GM19043 (cell line): ENCODE measurements around the gene LHFPL6.

Experiments used
- ATAC-seq: cut with Tn5 transposase; IDR thresholded peaks from one replicate; pipeline ENCODE4 v1.9.1; 2021; ENCODE audit warnings: low read depth; ENCODE audit not compliant: unreplicated experiment

LHFPL6 gene

DNA sequence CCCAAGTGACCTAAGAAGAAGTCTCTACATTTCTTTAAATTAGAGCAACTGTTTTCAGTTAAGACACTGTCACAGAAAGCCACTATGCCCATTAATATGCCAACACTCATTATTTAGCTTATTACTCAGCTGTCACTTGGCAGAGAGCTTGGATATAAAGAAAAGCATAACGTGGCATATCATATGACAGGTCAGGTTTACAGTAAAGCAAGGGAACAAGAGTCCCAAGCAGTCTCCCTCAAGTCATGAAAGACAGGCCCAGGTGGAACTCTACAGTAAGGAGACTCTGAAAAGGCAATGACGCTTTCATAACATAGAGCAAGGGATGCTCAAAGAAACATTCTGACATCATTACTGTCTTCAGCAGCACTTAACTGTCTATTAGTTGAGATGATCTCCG is 6.3 kb downstream of the LHFPL6 start:
- ATAC-seq, result no peak

DNA sequence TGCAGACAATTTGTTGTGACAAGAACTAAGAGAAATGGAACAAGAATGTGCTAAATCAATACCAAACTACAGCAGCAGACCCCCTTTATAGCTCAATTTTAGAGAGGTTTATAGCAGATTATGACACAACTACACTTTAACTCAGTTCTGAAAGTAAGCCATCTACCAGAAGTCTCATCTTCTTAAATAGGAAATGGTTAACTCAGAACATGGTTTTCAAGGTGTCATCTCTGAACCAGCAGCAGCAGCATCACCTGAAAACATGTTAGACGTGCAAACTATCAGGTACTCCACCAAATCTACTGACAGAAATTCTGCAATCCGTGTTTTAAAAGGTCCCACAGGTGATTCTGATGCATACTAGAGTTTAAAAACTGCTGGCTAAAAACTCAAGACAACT is 6.8 kb downstream of the LHFPL6 start:
- ATAC-seq, result no peak

DNA sequence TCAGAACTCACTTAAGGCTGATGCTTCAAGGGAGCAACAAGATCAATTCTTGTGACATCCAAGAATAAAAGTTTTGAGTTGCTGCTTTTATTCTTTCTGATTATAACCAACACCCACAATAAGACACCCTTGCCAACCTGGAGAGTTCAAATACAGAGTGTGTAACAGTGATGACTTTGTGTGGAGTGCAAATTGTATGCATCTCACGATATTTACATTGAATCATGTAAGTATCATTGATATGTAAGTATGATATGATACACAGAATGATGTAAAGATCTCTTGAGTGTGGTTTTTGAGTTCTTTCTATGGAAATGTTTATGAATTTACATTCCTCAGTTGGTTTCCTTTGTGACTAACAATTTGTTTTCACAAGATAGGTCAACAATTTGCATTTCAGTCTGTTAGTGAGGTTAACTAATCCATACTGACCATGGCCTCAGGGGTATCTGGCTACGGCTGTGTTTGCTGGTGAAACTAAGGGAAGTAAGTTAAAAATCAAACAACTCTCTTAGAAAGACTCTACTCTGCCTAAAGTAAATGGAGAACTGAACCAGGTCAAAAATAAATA is 12.4 kb downstream of the LHFPL6 start:
- ATAC-seq, result no peak

DNA sequence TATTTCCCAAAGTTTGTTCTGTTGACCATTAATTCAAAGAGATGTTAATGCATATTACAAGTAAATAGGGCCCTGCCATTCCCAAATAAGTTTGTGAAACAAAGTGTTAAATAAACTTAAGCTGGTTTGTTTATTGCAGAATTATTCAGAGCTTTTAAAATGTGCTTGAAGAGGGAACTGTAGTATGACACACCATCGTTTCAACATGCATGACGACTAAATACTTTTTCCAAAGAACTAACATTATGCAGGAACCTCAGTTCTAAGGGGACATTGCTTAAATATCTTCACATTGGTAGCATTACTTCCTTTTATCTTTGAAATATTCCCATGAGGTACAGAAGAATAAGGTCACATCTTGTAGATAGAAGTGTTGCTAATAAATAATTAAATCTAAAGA is 14.6 kb downstream of the LHFPL6 start:
- no peak for ATAC-seq

DNA sequence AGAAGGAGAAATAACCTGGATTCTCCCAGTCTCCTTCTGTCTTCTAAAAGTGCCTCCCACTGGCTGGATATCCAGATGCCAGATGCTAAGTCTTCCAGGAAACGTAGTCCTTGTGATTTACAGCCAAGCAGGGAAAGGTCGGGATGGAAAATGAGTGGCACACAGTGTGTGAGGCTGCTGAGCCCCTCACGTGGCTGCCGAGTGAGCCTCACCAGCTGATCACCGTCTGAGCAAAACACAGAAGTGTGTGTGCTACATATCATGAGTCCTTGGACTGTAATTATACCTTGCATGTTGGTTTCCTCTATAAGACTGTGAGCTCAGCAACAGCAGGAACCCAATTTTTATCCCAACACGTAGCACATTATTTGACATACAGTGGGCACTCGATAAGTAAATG is 15.1 kb downstream of the LHFPL6 start:
- no peak for ATAC-seq

DNA sequence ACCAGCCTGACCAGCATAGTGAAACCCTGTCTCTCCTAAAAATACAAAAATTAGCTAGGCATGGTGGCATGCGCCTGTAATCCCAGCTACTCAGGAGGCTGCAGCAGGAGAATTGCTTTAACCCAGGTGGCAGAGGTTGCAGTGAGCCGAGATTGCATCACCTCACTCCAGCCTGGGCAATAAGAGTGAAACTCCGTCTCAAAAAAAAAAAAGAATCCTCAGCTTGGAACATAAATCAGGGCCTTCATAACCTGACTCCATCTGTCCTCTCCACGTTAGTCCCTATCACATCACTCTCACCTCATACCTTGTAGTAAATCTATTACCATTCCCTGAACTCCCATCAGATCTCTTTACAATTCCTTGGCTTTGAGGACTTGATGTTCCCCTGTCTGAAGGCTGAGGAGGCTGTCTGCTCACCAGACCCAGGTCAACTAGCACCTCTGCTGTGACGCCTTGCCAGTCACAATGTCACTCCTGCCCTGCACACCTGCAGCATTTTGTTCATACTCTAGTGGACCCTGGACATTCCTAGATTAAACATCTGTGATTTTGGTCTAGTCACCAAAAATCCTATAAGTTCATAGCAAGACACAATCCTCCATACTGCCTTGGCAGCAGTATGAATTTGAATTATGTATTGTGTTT is 15.9 kb downstream of the LHFPL6 start:
- ATAC-seq, result no peak

DNA sequence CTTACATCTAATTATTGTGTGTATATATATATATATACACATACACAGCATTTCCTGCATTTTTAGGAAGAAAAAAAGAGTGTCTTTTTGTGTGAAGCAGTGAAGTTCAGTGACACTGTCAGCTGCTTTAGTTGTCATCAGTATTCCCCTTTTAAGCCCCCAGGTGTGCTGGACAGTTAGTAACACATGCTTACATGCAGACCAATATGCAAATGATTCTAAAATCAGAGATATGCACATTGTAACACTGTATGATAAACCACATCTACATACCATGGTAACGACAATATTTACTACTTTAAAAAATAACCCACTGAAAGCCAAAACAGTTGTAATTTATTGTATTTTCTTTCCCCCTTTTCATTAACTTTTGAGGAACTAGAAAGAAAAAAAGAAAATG is 16.8 kb downstream of the LHFPL6 start:
- no peak for ATAC-seq

DNA sequence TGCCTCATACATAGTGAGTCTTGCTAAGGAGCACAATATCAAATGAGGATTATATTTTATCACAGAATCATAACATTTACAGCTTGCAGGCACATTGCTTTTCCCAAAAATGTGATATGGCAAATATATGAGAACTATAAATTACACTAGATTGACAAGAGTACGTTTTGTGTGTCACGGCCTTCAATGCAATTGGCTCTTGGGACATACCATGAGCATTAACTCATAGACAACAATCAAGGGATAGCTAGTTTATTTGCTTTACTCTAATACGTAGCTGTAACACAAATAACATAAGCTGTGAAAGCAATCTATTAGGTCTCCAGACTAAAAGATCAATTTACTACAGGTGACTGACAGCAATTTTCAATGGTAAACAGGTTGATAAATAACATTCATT is 17.8 kb downstream of the LHFPL6 start:
- ATAC-seq, result no peak

DNA sequence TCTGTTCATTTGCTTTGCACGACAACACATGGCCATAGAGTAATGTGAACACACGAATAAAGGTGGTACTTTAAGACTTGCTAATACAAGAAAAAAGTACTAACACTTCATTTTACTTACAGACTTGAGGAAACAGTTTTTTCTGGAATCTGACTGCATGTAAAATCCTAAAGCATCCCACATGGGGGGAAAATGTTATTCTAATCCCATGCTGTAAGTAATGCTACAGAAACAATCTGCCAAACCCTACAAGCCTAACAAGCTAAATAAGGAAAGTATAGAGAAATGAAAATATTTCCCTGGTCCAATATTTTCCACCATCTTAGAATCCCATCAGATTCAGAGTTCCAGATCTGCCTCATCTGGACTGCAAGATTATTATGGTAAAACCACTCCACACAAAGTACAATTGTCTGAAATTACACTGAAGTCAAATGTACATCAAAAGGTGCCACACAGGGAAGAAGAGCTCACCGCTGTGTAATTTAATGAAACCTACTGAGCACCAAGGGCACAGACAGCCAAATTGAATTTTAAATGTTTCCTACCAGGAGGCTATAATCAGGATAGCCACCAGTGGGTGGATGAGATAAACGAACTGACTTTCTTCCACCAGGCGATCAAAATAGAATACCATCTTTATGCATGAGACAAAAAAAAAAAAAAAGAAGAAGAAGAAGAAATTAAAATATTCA is 22.0 kb downstream of the LHFPL6 start:
- no peak for ATAC-seq

DNA sequence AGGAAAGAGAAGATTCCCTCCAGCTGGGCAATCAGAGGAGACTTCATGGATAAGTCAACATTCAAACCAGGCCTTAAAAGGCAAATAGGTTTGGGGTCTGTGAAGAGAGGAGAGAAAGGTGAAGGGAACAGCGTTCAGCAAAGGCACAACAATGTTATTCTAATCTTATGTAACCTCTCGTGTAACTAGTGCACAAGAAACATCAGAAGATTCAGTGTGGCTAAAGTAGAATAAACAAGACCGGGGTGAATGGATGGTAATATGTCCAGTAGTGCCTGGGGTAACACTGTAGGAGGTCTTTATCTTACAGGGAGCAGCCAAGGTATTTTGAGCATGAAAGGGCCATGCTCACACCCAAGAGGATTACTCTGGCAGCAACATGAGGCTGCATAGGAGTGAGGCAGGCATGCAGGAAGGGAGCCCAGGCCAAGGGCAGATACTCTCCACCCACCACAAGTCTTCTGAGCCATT is 24.1 kb downstream of the LHFPL6 start:
- ATAC-seq, result no peak

DNA sequence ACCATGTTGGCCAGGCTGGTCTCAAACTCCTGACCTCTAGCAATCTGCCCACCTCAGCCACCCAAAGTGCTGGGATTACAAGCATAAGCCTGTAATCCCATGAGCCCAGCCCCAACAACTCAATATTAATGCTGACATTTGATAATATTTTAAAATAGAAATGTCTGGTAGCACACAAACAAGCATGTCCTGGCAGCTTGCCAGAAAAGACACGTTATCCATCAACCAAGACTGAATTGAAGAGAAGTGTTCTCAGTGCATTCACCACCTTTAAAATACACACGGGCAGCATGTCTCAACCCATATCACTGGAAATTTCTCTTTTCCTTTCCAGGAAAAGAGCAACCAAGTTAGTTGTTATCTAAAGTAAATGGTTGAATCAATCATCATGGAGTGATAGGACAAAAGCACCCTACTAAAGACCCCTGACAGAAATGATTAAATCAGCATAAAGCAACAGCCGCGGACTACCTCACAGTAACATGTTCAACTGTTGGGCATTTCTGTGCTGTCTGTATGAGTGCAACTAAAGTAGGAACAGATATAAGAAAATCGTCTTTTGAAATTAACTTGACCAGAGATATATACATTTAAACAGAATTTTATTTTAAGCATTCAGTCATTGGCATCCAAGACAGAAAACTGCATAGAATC is 25.0 kb downstream of the LHFPL6 start:
- no peak for ATAC-seq

DNA sequence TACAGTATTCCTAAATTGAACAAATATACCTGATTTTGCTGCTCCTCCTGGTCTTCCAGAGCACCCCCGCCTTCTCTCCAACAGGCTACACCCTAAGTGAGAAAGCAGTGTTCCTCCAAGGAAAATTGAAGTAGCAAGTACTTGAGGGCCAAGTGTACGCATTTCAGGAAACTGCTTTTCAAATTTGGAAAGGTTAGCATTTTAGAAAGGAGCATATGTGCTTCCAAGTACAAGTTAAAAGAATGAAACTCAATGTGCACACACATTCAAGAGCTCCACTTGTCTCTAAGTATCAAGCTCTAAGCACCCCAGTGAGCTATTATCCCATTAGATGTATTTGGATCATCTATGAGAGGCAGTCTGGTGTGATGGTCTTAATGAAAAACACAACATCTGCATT is 25.8 kb downstream of the LHFPL6 start:
- ATAC-seq, result no peak

DNA sequence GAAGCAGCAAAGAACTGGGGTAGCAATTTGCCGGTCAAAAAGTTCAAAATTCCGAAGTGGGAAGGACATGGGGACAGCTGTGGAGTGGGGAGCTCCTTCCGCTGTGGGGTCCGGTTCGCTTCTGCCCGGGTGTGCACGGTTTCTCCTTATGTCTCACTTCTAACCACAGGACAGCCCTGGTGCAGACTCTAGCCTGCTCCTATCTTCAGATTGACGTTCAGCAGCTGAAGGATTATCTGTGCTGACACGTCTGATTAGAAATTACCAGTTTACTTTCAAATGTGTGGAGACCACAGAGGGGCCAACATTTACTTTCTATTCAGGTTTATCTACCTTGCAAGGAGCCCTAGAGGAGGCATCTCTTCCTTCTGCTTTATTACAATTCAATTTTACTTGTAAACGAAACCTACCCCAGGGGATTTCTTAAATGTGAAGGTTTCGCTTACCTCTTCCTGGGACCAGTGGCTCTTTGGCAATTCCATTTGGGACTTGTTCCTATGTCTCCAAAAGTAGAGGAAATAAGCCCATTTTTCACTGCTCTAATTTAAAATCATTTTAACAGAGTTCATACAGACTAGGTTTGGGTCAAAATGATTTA is 27.3 kb downstream of the LHFPL6 start:
- ATAC-seq, result no peak

DNA sequence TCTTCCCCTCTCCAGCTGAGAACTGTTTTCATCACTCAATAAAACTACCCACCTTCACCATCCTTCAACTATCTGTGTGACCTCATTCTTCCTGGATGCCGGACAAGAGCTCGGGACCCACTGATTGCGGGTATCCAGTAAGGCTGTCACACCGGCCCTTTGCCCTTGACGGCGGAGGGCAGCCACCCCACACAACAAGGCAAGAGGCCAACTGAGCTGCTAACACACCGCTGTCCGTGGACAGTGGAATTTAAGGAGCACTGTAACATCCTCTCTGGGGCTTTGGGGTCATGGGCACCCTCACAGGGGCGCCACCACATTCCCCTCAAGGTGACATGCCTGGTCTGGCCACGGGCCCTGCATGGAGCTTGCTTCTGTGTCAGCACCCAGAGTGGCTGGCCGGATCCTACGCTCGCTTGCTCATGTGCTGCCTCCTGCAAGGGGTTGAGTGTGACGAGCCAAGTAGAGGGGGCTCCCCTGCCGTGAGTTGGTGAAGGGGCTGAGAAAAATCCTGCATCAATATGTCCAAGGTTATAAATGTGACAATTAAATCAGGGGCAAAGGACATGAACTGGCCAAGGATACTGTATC is 31.4 kb downstream of the LHFPL6 start:
- no peak for ATAC-seq

DNA sequence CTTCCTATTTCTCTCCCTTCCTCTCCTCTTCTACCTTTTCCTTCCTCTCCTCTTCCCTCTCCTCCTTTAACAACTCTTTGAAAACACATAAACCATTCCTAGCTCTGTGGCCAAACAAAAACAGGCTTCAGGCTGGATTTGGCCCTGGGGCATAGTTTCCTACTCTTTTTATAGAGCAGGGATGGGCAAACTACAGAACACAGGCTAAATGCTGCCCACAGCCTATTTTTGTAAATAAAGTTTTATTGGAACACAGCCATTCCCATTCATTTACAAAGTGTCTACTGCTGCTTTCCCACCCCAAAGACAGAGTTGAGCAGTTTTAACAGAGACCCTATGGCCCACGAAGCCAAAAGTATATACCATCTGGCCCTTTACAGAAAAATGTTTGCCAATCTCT is 35.4 kb downstream of the LHFPL6 start:
- no peak for ATAC-seq

DNA sequence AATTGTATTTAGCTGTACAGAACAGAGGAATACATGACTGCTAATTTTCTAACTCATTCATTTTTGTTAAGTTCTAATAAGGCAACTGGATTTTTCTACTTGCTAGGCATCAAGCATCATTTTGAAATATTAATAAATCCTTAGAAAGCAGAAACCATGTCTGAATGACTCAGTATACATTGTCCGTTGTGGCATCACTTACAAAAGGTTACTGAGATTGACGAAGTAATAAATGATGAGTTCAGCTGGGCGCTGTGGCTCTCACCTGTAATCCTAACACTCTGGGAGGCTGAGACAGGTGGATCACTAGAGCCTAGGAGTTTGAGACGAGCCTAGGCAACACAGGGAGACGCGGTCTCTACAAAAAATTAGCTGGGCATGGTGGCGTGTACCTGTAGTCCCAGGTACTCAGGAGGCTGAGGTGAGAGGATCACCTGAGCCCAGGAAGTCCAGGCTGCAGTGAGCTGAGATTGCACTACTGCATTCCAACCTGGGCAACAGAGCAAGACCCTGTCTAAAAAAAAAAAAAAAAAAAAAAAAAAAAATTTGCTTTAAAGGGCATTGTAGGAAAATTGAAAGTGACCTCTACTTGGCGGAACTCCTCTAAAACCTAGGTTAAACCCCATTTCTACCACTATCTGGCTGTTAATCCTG is 36.6 kb downstream of the LHFPL6 start:
- ATAC-seq, result no peak

DNA sequence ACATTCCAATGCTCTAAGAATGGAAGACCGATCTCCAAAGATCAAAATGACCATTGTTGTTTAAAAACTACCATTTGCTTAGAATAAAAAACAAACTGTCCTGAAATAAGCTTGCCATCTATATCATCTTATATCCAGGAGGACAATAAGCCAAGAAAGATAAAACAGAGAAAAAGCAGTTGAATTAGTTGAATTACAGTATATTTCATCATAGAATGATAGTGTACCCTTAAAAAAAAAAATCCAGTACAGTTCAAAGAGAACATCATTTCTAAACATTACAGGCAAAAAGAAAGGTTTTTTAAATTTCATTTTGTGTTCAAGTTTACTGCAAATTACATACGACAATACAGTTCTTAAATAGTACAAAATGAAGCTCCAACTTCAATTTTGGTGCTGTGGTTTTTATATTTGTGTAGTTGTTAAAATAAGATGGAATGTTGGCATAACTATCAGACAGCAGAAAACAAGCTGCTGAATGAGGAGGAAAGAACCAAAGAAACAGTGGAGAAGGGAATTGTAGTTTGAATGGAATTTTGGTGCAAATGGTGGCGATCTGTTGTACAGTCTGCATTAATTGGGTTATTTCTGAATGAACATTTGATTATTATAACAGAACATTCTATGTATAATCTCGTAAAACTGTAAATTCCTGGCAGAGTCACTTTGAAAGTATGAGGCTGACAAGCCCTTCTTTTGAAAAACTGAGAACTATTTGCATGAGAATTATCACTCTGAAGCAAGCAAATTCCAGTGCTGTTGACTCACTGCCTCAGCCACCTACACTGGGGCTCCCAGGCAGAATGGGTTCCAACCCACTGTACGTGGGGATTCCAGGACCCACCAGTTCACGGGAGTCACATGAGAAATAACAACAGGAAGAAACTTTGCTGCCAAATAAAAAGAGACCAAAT is 37.7 kb downstream of the LHFPL6 start:
- no peak for ATAC-seq

DNA sequence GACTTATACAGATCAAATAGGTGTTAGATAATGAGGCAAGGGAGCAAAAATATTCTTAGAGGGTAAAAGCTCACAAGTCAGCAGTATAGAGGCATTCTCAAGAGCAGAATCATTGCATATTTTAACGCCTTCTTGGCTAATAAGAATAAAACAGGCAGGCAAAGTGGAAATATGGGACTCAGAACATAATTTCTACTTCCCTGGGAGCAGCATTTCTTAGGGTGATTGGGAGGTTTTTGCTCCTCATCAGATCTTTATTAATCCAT is 39.6 kb downstream of the LHFPL6 start:
- ATAC-seq, result no peak

DNA sequence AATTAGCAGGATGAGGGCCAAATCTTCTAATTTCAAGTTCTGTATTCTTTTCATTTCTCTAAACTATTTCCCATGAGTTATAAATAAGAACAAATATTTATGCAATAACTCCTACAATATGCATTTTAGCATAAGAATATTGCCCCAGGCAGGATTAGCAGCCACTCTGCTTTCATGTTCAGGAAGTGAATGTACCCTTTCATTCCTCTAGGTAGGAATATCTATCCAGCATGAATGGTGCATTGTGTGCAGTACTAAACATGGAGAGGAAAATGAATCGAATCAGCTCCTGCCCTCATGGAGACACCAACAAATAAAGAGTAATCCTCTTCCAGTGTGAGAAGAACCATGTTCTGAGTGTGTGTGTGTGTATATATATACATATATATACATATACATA is 41.0 kb downstream of the LHFPL6 start:
- ATAC-seq, result no peak

DNA sequence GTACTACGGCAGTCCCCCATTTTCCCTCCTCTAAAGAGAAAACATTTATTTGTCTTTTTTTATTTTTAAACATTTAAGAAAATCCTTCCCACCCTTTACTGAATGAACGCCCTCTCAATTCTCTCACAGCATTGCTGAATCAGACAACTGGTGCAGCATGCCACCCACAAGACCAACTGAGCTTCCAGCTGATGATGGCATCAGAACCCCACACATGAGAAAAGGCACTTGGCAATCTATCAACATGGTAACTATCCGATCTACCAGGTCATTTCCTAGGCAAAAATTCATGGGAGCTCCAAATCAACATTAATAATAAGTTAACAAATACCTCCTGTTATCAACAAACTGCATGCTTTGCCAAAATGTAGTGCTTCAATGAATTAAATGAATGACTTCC is 43.1 kb downstream of the LHFPL6 start:
- no peak for ATAC-seq
